Measurements from ENCODE around the gene FGL2.
"Not testable (repeated sequence)": the region's sequence is repeated elsewhere in the genome, so short reads cannot be mapped to it uniquely, and the experiment has no call there.

DNA sequence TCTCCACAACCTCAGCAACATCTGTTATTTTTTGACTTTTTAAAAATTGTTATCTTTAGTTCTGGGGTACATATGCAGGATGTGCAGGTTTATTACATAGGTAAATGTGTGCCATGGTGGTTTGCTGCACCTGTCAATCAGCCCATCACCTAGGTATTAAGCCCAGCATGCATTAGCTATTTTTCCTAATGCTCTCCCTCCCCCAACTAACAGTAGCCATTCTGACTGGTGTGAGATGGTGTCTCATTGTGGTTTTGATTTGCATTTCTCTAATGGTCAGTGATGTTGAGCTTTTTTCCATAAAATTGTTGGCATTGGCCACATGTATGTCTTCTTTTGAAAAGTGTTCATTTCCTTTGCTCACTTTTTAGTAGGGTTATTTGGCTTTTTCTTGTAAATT is 29.2 kb upstream of the FGL2 start:
- not testable (repeated sequence) for TF ChIP-seq POLR2A, POLR2AphosphoS5, EP300 (IDR thresholded peaks at IDR 0.05)
- TF ChIP-seq, protein P1, sequence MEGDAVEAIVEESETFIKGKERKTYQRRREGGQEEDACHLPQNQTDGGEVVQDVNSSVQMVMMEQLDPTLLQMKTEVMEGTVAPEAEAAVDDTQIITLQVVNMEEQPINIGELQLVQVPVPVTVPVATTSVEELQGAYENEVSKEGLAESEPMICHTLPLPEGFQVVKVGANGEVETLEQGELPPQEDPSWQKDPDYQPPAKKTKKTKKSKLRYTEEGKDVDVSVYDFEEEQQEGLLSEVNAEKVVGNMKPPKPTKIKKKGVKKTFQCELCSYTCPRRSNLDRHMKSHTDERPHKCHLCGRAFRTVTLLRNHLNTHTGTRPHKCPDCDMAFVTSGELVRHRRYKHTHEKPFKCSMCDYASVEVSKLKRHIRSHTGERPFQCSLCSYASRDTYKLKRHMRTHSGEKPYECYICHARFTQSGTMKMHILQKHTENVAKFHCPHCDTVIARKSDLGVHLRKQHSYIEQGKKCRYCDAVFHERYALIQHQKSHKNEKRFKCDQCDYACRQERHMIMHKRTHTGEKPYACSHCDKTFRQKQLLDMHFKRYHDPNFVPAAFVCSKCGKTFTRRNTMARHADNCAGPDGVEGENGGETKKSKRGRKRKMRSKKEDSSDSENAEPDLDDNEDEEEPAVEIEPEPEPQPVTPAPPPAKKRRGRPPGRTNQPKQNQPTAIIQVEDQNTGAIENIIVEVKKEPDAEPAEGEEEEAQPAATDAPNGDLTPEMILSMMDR (IDR thresholded peaks at IDR 0.05) = not testable (repeated sequence)
